Measurements from ENCODE around the gene RBMS3. TPM values are rescaled to one million over a fixed set of nuclear protein-coding genes. Genes with fewer than 3 reads are reported as not detected.
"Not testable (repeated sequence)": the region's sequence is repeated elsewhere in the genome, so short reads cannot be mapped to it uniquely, and the experiment has no call there.

The RBMS3 gene
- total RNA-seq, 2 donors from 2014 or later, result 1.4 to 3.5 TPM

GRCh38 chr3:29307295-29307694 is 26.4 kb downstream of the RBMS3 start:
- Mint-ChIP-seq H3K9me3 (peaks cover 20% of the 10 kb centered on the region), H3K27me3 (no peaks in the 10 kb centered on the region), H3K4me3 (no peak overlapping the region), H3K4me1 (ENCODE audit: low read depth in 2 of 2) (no peaks in the 10 kb centered on the region), H3K27ac (no peak overlapping the region), H3K36me3 (no peaks in the 10 kb centered on the region)
- DNase-seq (ENCODE audit: low spot score) (no peak), ATAC-seq (no peak)

GRCh38 chr3:29310865-29311264 is 30.0 kb downstream of the RBMS3 start:
- H3K27me3 Mint-ChIP-seq, result no peaks in the 10 kb centered on the region
- no peaks in the 10 kb centered on the region for H3K36me3 Mint-ChIP-seq
- DNase-seq (ENCODE audit: low spot score) (no peak), ATAC-seq (no peak)
- H3K4me1 Mint-ChIP-seq (ENCODE audit: low read depth in 2 of 2), result no peaks in the 10 kb centered on the region
- H3K9me3 Mint-ChIP-seq, result peaks cover 19% of the 10 kb centered on the region
- no peak overlapping the region for H3K4me3 Mint-ChIP-seq
- no peak overlapping the region for H3K27ac Mint-ChIP-seq

DNA sequence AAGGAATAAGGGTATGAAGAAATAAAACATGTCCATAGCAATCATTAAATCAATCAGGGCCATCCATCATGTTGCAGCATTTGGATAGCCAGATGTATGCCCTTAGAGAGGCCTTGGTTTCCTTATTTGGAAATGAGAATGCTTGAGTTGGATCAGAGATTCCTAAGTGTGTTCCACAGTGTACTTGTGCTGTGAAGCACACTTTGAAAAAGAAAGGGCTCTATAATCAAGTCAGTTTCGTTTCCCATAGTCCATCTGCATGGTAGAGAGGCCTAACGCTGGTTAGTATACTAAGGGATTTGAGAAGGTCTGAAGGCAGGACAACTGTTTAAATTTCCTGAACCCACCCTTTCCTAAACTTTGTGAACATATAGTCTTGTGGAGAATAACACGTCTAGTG is 30.9 kb downstream of the RBMS3 start:
- Mint-ChIP-seq H3K9me3 (peaks cover 18% of the 10 kb centered on the region), H3K36me3 (no peaks in the 10 kb centered on the region), H3K27me3 (no peaks in the 10 kb centered on the region), H3K4me3 (no peak overlapping the region), H3K27ac (no peak overlapping the region), H3K4me1 (ENCODE audit: low read depth in 2 of 2) (no peaks in the 10 kb centered on the region)
- DNase-seq (ENCODE audit: low spot score), result no peak
- no peak for ATAC-seq

GRCh38 chr3:29312395-29312794 is 31.5 kb downstream of the RBMS3 start:
- Mint-ChIP-seq H3K27ac (no peak overlapping the region), H3K9me3 (peaks cover 16% of the 10 kb centered on the region), H3K4me3 (no peak overlapping the region), H3K27me3 (no peaks in the 10 kb centered on the region), H3K36me3 (no peaks in the 10 kb centered on the region), H3K4me1 (ENCODE audit: low read depth in 2 of 2) (no peaks in the 10 kb centered on the region)
- no peak for ATAC-seq
- DNase-seq (ENCODE audit: low spot score), result no peak

- no peak overlapping the region for H3K4me3 Mint-ChIP-seq
- no peaks in the 10 kb centered on the region for H3K4me1 Mint-ChIP-seq (ENCODE audit: low read depth in 2 of 2)
- no peaks in the 10 kb centered on the region for H3K27me3 Mint-ChIP-seq
- H3K9me3 Mint-ChIP-seq, result peaks cover 16% of the 10 kb centered on the region
- ATAC-seq (no peak), DNase-seq (ENCODE audit: low spot score) (no peak)
- no peak overlapping the region for H3K27ac Mint-ChIP-seq
- H3K36me3 Mint-ChIP-seq, result no peaks in the 10 kb centered on the region
Observed at GRCh38 chr3:29312960-29313452, 32.1 kb downstream of the RBMS3 start.

DNA sequence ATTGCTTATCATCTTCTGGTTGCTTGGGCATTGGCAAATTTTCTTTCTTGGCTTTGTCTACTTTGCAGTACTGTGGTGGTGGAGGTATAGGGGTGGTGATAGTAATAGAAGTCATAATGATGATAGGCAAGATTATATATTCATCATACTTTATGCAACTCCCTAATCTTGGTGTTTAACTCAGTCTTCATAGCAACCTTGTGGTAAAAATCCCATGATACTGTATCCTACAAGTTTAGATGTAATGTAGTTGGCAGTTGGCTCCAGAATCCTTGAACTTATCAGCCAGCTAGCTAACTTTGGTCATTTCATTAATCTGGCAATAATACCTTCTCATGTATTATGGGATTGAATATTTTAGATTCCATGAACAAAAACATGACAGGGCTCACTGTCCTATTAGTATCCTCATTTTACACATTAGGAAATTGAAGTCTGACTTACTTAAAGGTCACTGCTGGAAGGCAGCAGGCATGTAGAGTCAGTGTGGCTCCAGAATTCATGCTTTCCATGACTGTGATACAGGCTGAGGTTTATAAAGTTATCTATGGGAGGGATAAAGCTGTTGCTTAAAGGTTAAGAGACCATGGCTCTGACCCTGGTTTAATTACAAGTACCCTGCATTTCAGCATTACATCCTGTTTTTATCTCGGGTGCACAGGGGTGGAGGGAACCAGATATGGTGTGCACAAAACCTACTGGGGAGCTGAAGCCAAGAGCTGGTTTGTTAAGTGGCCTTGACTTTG is 33.3 kb downstream of the RBMS3 start:
- Mint-ChIP-seq H3K9me3 (peaks cover 12% of the 10 kb centered on the region), H3K36me3 (no peaks in the 10 kb centered on the region), H3K27me3 (no peaks in the 10 kb centered on the region), H3K27ac (no peak overlapping the region), H3K4me3 (no peak overlapping the region), H3K4me1 (ENCODE audit: low read depth in 2 of 2) (no peaks in the 10 kb centered on the region)
- ATAC-seq, result no peak
- DNase-seq (ENCODE audit: low spot score), result no peak

GRCh38 chr3:29314727-29315088 is 33.8 kb downstream of the RBMS3 start:
- no peaks in the 10 kb centered on the region for H3K27me3 Mint-ChIP-seq
- H3K4me1 Mint-ChIP-seq (ENCODE audit: low read depth in 2 of 2), result no peaks in the 10 kb centered on the region
- DNase-seq (ENCODE audit: low spot score) (no peak), ATAC-seq (no peak)
- H3K4me3 Mint-ChIP-seq, result no peak overlapping the region
- no peak overlapping the region for H3K27ac Mint-ChIP-seq
- H3K36me3 Mint-ChIP-seq, result no peaks in the 10 kb centered on the region
- peaks cover 9% of the 10 kb centered on the region for H3K9me3 Mint-ChIP-seq

- Mint-ChIP-seq H3K27ac (no peak overlapping the region), H3K36me3 (no peaks in the 10 kb centered on the region), H3K4me1 (ENCODE audit: low read depth in 2 of 2) (no peaks in the 10 kb centered on the region), H3K4me3 (no peak overlapping the region), H3K27me3 (no peaks in the 10 kb centered on the region), H3K9me3 (peaks cover 1% of the 10 kb centered on the region)
- DNase-seq (ENCODE audit: low spot score) (no peak), ATAC-seq (no peak)
Observed at GRCh38 chr3:29317659-29318173, 36.8 kb downstream of the RBMS3 start.

DNA sequence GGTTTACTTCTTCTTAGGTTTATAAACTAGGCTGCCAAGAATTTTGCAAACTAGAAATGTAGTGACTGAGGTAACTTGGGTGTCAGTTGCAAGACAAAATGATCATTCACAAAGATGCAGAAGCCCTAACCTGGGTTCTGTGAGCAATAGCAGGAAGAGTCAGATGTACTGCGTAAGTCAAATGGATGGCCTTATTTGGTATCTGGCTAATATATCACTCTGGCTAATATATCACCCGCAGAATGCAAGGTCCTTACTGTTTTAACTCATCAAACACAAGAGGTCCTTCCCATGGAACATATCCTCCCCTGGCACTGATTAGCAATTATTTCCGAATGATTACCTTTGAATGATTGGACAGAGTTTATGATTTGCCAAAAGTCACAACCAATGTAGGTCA is 37.4 kb downstream of the RBMS3 start:
- Mint-ChIP-seq H3K27me3 (no peaks in the 10 kb centered on the region), H3K27ac (no peak overlapping the region), H3K4me1 (ENCODE audit: low read depth in 2 of 2) (no peaks in the 10 kb centered on the region), H3K9me3 (no peaks in the 10 kb centered on the region), H3K4me3 (no peak overlapping the region), H3K36me3 (no peaks in the 10 kb centered on the region)
- no peak for ATAC-seq
- DNase-seq (ENCODE audit: low spot score), result no peak

GRCh38 chr3:29319262-29319661 is 38.4 kb downstream of the RBMS3 start:
- H3K36me3 Mint-ChIP-seq, result no peaks in the 10 kb centered on the region
- ATAC-seq (no peak), DNase-seq (ENCODE audit: low spot score) (no peak)
- H3K4me1 Mint-ChIP-seq (ENCODE audit: low read depth in 2 of 2), result no peaks in the 10 kb centered on the region
- H3K9me3 Mint-ChIP-seq, result peaks cover 3% of the 10 kb centered on the region
- no peak overlapping the region for H3K4me3 Mint-ChIP-seq
- no peak overlapping the region for H3K27ac Mint-ChIP-seq
- H3K27me3 Mint-ChIP-seq, result no peaks in the 10 kb centered on the region

GRCh38 chr3:29319798-29320197 is 38.9 kb downstream of the RBMS3 start:
- Mint-ChIP-seq H3K9me3 (peaks cover 7% of the 10 kb centered on the region), H3K36me3 (no peaks in the 10 kb centered on the region), H3K4me1 (ENCODE audit: low read depth in 2 of 2) (no peaks in the 10 kb centered on the region), H3K4me3 (no peak overlapping the region), H3K27ac (no peak overlapping the region), H3K27me3 (no peaks in the 10 kb centered on the region)
- ATAC-seq, result no peak
- no peak for DNase-seq (ENCODE audit: low spot score)

GRCh38 chr3:29322586-29322985 is 41.7 kb downstream of the RBMS3 start:
- no peak for ATAC-seq
- DNase-seq (ENCODE audit: low spot score), result no peak
- H3K27ac Mint-ChIP-seq, result no peak overlapping the region
- H3K27me3 Mint-ChIP-seq, result no peaks in the 10 kb centered on the region
- H3K4me1 Mint-ChIP-seq (ENCODE audit: low read depth in 2 of 2), result no peaks in the 10 kb centered on the region
- no peaks in the 10 kb centered on the region for H3K36me3 Mint-ChIP-seq
- peaks cover 11% of the 10 kb centered on the region for H3K9me3 Mint-ChIP-seq
- no peak overlapping the region for H3K4me3 Mint-ChIP-seq

GRCh38 chr3:29324180-29324651 is 43.3 kb downstream of the RBMS3 start:
- Mint-ChIP-seq H3K4me3 (no peak overlapping the region), H3K27ac (no peak overlapping the region), H3K27me3 (no peaks in the 10 kb centered on the region), H3K4me1 (ENCODE audit: low read depth in 2 of 2) (no peaks in the 10 kb centered on the region), H3K9me3 (peaks cover 11% of the 10 kb centered on the region), H3K36me3 (no peaks in the 10 kb centered on the region)
- no peak for ATAC-seq
- no peak for DNase-seq (ENCODE audit: low spot score)

DNA sequence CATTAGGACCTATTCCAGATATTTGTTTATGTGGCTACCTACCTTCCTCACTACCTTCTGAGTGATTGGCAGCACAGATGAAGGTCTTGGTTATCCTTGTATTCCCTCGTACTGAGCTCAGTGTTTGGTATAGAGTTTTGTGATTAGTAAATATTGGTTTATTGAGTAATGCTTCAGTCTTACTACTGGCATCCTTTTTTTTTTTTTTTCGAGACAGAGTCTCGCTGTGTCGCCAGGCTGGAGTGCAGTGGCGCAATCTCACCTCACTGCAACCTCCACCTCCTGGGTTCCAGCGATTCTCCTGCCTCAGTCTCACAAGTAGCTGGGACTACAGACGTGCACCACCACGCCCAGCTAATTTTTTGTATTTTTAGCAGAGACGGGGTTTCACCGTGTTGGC is 45.7 kb downstream of the RBMS3 start:
- H3K27me3 Mint-ChIP-seq; H3K4me1 Mint-ChIP-seq (ENCODE audit: low read depth in 2 of 2); ATAC-seq; H3K4me3 Mint-ChIP-seq; DNase-seq (ENCODE audit: low spot score); H3K36me3 Mint-ChIP-seq; H3K27ac Mint-ChIP-seq: not testable (repeated sequence)
- H3K9me3 Mint-ChIP-seq, result peaks cover 11% of the 10 kb centered on the region
